DMS79 (cell line): ENCODE measurements around the gene MAPK4.

Source experiments
- DNase-seq: peaks from one replicate; lab custom pipeline; 2025; lab: John Stamatoyannopoulos, UW

Gene MAPK4

GRCh38 chr18:50623694-50624352 lies 63.9 kb downstream of the MAPK4 start:
- DNase-seq = no peak

- DNase-seq = no peak
These were observed 65.1 kb downstream of the MAPK4 start for GRCh38 chr18:50624981-50625380.

- DNase-seq = no peak
These were observed 66.4 kb downstream of the MAPK4 start for GRCh38 chr18:50626317-50626716.

- no peak for DNase-seq
These were observed 68.0 kb downstream of the MAPK4 start for GRCh38 chr18:50627594-50628532.

- DNase-seq = no peak
These were observed 68.6 kb downstream of the MAPK4 start for GRCh38 chr18:50628533-50628905.

- DNase-seq = peak; percentile 93
These were observed 69.3 kb downstream of the MAPK4 start for GRCh38 chr18:50629148-50629631.

GRCh38 chr18:50630895-50631294 lies 71.0 kb downstream of the MAPK4 start:
- DNase-seq = no peak

GRCh38 chr18:50632895-50633515 lies 73.1 kb downstream of the MAPK4 start:
- DNase-seq = peak; percentile 81

GRCh38 chr18:50633992-50634391 lies 74.1 kb downstream of the MAPK4 start:
- peak; percentile 20 for DNase-seq

- no peak for DNase-seq
These were observed 76.6 kb downstream of the MAPK4 start for GRCh38 chr18:50636366-50637057.

- no peak for DNase-seq
These were observed 78.4 kb downstream of the MAPK4 start for GRCh38 chr18:50638016-50638883.

- DNase-seq = peak; percentile 54
These were observed 79.1 kb downstream of the MAPK4 start for GRCh38 chr18:50638884-50639420.

- DNase-seq = no peak
These were observed 79.8 kb downstream of the MAPK4 start for GRCh38 chr18:50639711-50640110.

GRCh38 chr18:50642439-50642838 lies 82.6 kb downstream of the MAPK4 start:
- no peak for DNase-seq

GRCh38 chr18:50644146-50644545 lies 84.3 kb downstream of the MAPK4 start:
- DNase-seq = no peak

- DNase-seq = no peak
These were observed 84.9 kb downstream of the MAPK4 start for GRCh38 chr18:50644807-50645206.

GRCh38 chr18:50647237-50647636 lies 87.3 kb downstream of the MAPK4 start:
- no peak for DNase-seq

GRCh38 chr18:50647792-50648191 lies 87.9 kb downstream of the MAPK4 start:
- no peak for DNase-seq

GRCh38 chr18:50649821-50650220 lies 89.9 kb downstream of the MAPK4 start:
- DNase-seq = no peak

GRCh38 chr18:50651334-50651733 lies 91.4 kb downstream of the MAPK4 start:
- no peak for DNase-seq
